Mononuclear cell (primary cell): ENCODE measurements around the gene SAXO1. TPM values are rescaled to one million over a fixed set of nuclear protein-coding genes. Genes with fewer than 3 reads are reported as not detected.

ENCODE experiments used
- H3K27me3 ChIP-seq: 2 replicates; pipeline ENCODE4 v1.6.0; 2011; ENCODE audit warnings: low read length, control low read depth; ENCODE audit not compliant: insufficient read depth
- H3K4me1 ChIP-seq: 2 replicates; pipeline ENCODE4 v1.5.1; 2011; ENCODE audit warnings: mild to moderate bottlenecking, low read length, control low read depth; ENCODE audit not compliant: insufficient read depth
- H3K4me3 ChIP-seq: 2 replicates; pipeline ENCODE4 v1.5.1; 2011; ENCODE audit warnings: mild to moderate bottlenecking, low read length, moderate library complexity
- H3K9me3 ChIP-seq: 2 replicates; pipeline ENCODE4 v1.5.1; 2011; ENCODE audit warnings: low read depth, mild to moderate bottlenecking, control low read depth, low read length
- total RNA-seq: library from RNA; depleted of rRNA; stranded (reverse); fragments of >200 nt; gene quantifications from one replicate; pipeline ENCODE4 v1.2.3, GENCODE V29; 2012

Gene SAXO1
- total RNA-seq, 1 donor: 0.10 TPM

GRCh38 chr9:18985996-18986395 is 47.0 kb downstream of the SAXO1 start:
- no peaks in the 10 kb centered on the region for H3K9me3 ChIP-seq
- no peaks in the 10 kb centered on the region for H3K4me1 ChIP-seq
- no peak overlapping the region for H3K4me3 ChIP-seq
- no peaks in the 10 kb centered on the region for H3K27me3 ChIP-seq

DNA sequence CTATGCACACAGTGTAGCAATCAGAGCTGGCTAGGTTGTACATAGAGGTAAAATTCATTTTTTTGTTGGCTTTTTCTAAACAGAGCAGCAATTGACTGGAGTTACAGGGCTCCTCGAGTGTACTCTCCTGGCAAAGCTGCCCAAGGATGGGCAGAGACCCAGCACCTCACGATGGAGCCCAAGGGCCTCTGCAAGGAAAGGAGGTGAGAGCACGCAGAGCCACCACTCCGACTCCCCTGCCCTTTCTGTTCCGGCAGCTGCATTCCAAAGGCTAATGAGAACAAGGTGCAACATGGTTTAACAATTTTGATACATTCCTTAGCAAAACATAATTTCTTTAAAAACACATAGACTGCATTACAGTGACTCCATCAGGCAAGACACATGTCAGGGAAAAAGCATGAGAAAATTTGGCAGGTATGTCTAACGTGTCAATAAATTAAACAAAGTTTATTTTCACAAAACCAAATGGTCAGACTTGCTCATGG is 47.5 kb downstream of the SAXO1 start:
- Histone ChIP-seq H3K4me3 (no peak overlapping the region), H3K4me1 (no peaks in the 10 kb centered on the region), H3K27me3 (no peaks in the 10 kb centered on the region), H3K9me3 (no peaks in the 10 kb centered on the region)

GRCh38 chr9:18982262-18982620 is 50.8 kb downstream of the SAXO1 start:
- Histone ChIP-seq H3K9me3 (no peaks in the 10 kb centered on the region), H3K27me3 (no peaks in the 10 kb centered on the region), H3K4me3 (no peak overlapping the region), H3K4me1 (no peaks in the 10 kb centered on the region)

DNA sequence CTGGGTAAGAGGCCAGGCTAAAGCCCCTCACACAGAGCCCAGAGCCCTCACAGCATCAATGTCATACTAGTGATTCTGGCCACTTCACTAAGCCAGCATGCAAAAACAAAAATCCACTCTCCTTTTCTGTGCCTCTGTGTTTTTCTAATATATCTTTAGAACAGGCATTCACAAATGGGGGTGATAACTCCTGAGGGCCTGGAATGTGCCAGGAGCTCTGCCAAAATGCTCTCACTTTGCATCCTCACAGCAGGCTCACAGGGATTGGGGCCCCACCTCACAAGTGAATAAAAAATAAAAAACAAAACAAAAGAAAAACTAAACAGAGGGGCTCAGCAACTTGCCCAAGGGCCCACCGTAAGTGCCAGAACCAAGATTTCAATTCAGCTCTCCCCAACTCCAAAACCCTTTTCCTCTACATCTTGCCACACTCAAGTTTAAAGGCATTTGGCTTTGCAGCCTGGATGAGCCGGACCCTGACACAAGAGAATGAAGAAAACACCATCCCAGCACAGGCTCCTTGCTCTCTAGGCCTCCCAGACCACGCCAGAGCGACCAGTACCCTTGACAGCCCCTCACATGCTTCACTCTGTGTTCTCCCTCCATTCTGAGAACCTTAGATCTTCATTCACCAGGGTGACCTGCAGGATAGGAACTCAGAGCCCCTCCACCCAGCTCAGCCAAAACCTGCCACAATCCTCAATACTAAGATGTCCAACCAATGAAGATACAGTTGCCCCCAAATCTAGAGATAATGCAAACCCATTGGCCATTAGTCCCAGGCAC is 51.3 kb downstream of the SAXO1 start:
- Histone ChIP-seq H3K9me3 (no peaks in the 10 kb centered on the region), H3K27me3 (no peaks in the 10 kb centered on the region), H3K4me1 (no peaks in the 10 kb centered on the region), H3K4me3 (no peak overlapping the region)

DNA sequence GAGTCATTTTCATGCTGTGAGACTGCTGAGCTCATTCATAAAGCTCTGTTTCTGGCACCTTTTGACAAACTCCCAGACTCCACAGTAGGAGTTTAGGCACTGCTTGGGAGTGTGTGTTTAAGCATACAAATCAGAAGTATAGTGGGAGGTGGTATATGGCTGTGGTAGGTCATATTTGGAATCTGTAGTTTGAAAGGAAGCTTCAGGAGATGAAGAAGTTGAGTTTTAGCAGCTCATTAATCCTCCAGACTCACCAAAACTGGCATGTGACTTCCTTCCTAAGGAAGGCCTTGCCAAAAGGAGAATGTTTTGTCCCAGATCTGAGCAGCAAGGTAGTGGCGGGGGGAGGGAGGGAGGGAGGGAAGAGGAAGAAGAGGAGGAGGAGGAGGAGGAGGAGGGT is 52.8 kb downstream of the SAXO1 start:
- H3K9me3 ChIP-seq: no peaks in the 10 kb centered on the region
- no peak overlapping the region for H3K4me3 ChIP-seq
- H3K4me1 ChIP-seq: no peaks in the 10 kb centered on the region
- no peaks in the 10 kb centered on the region for H3K27me3 ChIP-seq

- Histone ChIP-seq H3K4me1 (no peaks in the 10 kb centered on the region), H3K4me3 (no peak overlapping the region), H3K9me3 (no peaks in the 10 kb centered on the region), H3K27me3 (no peaks in the 10 kb centered on the region)
Observed at GRCh38 chr9:18979367-18979766, 53.6 kb downstream of the SAXO1 start.

DNA sequence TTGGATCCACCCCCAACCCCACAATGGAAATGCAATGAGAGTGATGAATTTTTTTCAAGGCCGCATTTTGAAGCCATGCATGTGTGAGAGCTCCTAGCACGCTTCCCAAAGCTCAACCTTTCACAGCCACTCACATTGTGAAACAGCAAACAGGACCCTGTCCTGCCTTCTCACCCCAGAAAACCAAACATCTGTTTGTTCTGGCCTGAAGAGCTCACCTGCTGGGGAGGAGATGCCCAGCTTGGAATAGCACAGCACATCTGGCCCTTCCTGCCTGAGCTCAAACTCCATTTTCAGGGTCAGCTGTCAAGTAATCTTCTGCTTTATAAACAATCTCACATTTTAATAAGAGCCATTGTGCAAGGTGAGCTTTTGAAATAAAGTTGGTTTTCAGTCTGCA is 54.8 kb downstream of the SAXO1 start:
- no peaks in the 10 kb centered on the region for H3K4me1 ChIP-seq
- H3K27me3 ChIP-seq: no peaks in the 10 kb centered on the region
- no peaks in the 10 kb centered on the region for H3K9me3 ChIP-seq
- no peak overlapping the region for H3K4me3 ChIP-seq

DNA sequence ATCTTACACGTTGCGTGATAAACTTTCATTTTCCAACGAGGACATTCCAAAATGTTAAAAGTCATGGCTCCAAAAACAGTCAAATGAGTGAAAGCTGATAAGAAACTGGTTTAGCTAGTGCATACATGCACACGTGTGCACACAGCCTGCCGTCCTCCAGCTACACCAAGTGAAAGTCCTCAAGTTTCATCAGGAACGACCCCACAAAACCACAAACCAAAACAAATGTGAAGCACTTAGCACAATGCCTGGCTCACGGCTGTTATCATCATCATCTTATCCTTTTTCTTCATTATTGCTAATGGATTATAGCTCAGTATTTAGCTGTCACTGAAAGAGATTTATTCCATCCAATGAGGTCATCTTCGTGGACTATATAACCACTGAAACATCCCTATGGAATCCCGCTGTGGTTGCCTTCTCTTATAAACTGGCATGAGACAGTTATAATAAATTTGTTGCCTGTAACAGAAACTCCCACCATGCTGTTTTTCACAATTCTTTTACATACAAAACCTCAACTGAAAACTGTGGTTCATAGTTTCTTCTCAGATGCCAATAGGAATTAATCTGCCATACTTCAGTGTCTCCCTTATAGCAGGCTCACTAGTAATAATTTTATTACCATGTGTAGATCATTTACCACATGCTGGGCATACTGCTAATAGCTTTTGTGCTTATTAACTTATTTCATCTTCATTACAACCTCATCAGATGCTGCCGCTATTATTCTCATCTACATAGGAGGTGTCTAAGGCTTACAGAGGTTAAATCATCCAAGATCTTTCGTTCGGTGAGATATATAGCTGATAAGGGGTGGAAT is 56.1 kb downstream of the SAXO1 start:
- Histone ChIP-seq H3K9me3 (no peaks in the 10 kb centered on the region), H3K27me3 (no peaks in the 10 kb centered on the region), H3K4me1 (no peaks in the 10 kb centered on the region), H3K4me3 (no peak overlapping the region)

DNA sequence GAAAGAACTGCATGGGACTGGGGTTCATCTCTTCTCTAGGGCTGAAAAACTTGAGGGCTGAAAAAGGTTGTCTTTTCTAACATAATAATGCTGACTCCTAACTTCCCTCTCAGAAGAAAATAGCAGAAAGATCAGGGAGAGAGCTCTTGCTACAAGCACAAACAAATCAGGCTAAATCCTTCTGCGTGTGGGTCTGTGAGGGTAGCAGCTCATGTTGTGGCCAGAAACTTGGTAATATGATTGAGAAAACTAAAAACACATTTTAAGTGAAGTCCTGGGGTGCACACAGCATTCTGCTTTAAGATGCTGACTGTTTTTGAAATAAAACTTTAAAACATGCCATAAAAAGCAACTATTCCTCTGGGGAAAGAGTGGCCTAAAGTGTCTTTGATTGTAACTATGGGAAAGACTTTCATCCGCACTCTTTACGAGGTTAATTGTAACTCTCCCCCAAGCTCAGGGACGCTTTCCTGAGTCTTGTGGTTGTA is 56.7 kb downstream of the SAXO1 start:
- Histone ChIP-seq H3K9me3 (no peaks in the 10 kb centered on the region), H3K27me3 (no peaks in the 10 kb centered on the region)

GRCh38 chr9:18973348-18973747 is 59.7 kb downstream of the SAXO1 start:
- Histone ChIP-seq H3K27me3 (no peaks in the 10 kb centered on the region), H3K4me1 (no peaks in the 10 kb centered on the region), H3K9me3 (no peaks in the 10 kb centered on the region), H3K4me3 (no peak overlapping the region)

More for the DNA sequence above, 56.7 kb downstream of the SAXO1 start:
- Histone ChIP-seq H3K4me1 (no peaks in the 10 kb centered on the region), H3K4me3 (no peak overlapping the region)

GRCh38 chr9:18972675-18973074 is 60.3 kb downstream of the SAXO1 start:
- H3K4me1 ChIP-seq: no peaks in the 10 kb centered on the region

GRCh38 chr9:18971909-18972308 is 61.1 kb downstream of the SAXO1 start:
- H3K9me3 ChIP-seq: no peaks in the 10 kb centered on the region
- no peaks in the 10 kb centered on the region for H3K27me3 ChIP-seq
- no peak overlapping the region for H3K4me3 ChIP-seq
- no peaks in the 10 kb centered on the region for H3K4me1 ChIP-seq

More at GRCh38 chr9:18972675-18973074, 60.3 kb downstream of the SAXO1 start:
- Histone ChIP-seq H3K27me3 (no peaks in the 10 kb centered on the region), H3K4me3 (no peak overlapping the region), H3K9me3 (no peaks in the 10 kb centered on the region)

DNA sequence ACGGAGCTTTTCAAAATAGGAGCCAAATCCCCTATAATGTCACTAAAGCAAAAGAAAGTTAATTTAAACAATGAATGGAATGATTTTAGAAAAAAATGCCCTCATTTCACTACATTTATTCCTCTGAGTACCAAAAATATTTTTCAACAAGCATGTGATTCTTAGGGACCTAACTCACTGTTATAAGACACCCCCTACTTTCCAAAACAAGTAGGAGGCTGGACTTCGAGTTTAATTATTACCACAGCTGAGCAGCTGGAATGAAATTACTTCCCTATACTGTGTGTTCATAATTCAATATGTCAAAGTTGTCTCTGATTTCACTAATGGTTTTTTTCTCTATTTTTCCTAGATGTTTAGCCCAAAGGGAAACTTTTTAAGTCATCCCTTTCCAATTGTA is 61.6 kb downstream of the SAXO1 start:
- no peak overlapping the region for H3K4me3 ChIP-seq
- H3K4me1 ChIP-seq: no peaks in the 10 kb centered on the region
- no peaks in the 10 kb centered on the region for H3K27me3 ChIP-seq
- H3K9me3 ChIP-seq: no peaks in the 10 kb centered on the region

DNA sequence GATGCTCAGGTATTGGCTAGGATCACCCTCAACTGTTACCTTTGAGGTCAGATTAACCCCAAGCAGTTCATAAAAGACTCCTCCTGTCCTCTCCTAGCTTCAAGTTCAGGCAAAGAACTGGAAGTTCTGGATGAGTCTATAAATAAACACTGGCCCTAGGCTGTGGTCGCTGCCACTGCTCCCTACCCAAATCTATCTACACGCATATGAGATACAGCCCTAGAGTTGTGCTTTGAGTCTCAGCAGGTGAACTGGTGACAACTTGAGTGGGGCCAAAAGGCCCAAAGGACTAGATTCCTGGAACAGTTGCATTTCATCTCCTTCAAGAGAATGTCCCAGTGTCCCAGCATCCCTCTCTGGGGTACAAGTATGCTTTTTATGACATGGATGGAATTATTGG is 62.6 kb downstream of the SAXO1 start:
- H3K4me1 ChIP-seq: no peaks in the 10 kb centered on the region
- H3K9me3 ChIP-seq: no peaks in the 10 kb centered on the region
- no peak overlapping the region for H3K4me3 ChIP-seq

GRCh38 chr9:18969128-18969527 is 63.9 kb downstream of the SAXO1 start:
- H3K27me3 ChIP-seq: no peaks in the 10 kb centered on the region
- no peaks in the 10 kb centered on the region for H3K9me3 ChIP-seq
- H3K4me1 ChIP-seq: no peaks in the 10 kb centered on the region
- H3K4me3 ChIP-seq: no peak overlapping the region

More for the DNA sequence above, 62.6 kb downstream of the SAXO1 start:
- no peaks in the 10 kb centered on the region for H3K27me3 ChIP-seq
